Psoas muscle (tissue), 8 donors: ENCODE data around the gene FMR1. TPM values are rescaled to one million over a fixed set of nuclear protein-coding genes. Genes with fewer than 3 reads are reported as not detected.

Experiments used
- ATAC-seq, 4 donors: fragments of 200-7000 bp; cut with Tn5 transposase; one replicate each; pipeline ENCODE4 v1.9.1; 2020; ENCODE audit warnings: moderate library complexity in 3 of 4, mild to moderate bottlenecking in 2 of 4
- DNase-seq, 2 donors: peaks; one replicate each; pipeline ENCODE4 v3.0.0-alpha.2; 2020
- H3K27ac ChIP-seq: fragments of 200-600 bp; one replicate; pipeline ENCODE4 v1.8.0; 2022
- H3K27me3 ChIP-seq, 3 donors: fragments of 200-600 bp in 1 of 3; one replicate each; pipeline versions ENCODE4 v1.6.1 to v1.8.0; 2013 to 2022; ENCODE audit warnings: low read length in 2 of 3, mild to moderate bottlenecking in 2 of 3, moderate library complexity in 1 of 3; ENCODE audit not compliant: insufficient read depth in 3 of 3
- H3K36me3 ChIP-seq, 2 donors: fragments of 200-600 bp in 1 of 2; one replicate each; pipeline versions ENCODE4 v1.6.1 to v1.8.0; 2013 to 2022; ENCODE audit warnings: low read depth in 1 of 2, mild to moderate bottlenecking in 1 of 2, moderate library complexity in 1 of 2; ENCODE audit not compliant: insufficient read depth in 1 of 2
- H3K4me1 ChIP-seq: fragments of 200-600 bp; one replicate; pipeline ENCODE4 v1.8.0; 2022
- H3K4me3 ChIP-seq: fragments of 200-600 bp; one replicate; pipeline ENCODE4 v1.8.0; 2022; ENCODE audit warnings: mild to moderate bottlenecking
- H3K9me3 ChIP-seq: fragments of 200-600 bp; one replicate; pipeline ENCODE4 v1.8.0; 2022
- WGBS, 3 donors: extraction: QIAGEN DNeasy Blood & Tissue Kit; methylation state at CpG; one replicate each; pipeline versions ENCODE4 v1.1.6 to v1.1.7; 2013; 5-methylcytosine and 5-hydroxymethylcytosine counted together
- intact Hi-C, 2 donors: fragments of 100-400 bp; cut with DNase I; formaldehyde crosslinking; loops; one replicate each; pipeline versions ENCODE4 v1.11.0 to v1.14.2; 2022
- polyA plus RNA-seq, 3 donors: library from polyadenylated mRNA; stranded (reverse); fragments of 200-250 nt; gene quantifications; one replicate each; pipeline ENCODE4 v1.2.3, GENCODE V29; 2013
- total RNA-seq, 4 donors: library from RNA; stranded (reverse); fragmentation: NEBNext Ultra II Directional in 2 of 4; extraction: Animal tissue kit (Norgen Biotek cat#: 25700) in 2 of 4; gene quantifications; one replicate each; pipeline versions ENCODE4 v1.2.1 to v1.2.4, GENCODE V29; 2021 to 2023
- TF ChIP-seq, protein P1 (sequence below): fragments of 200-600 bp; IDR thresholded peaks from one replicate; pipeline ENCODE4 v1.8.0; 2022; ENCODE audit warnings: antibody characterized with exemption
- donor health status: healthy with polysubstance abuse.
- donor health status: DM: no; HTN: no; CAD: no; lungs with moderate emphysema.
- donor health status: Bipolar disorder and iron deficiency.
- donor health status: healthy.
- donor health status: DM: yes; HTN: yes; CAD: no.
- donor health status: DM: no; HTN: no; CAD: no.
- donor health status: DM: no; HTN: no; CAD: no.
- donor health status: DM: yes; HTN: yes; CAD: no.

The FMR1 gene
- total and polyA plus RNA-seq, 7 donors = 6.0 to 11.8 (median 10.5) TPM

DNA sequence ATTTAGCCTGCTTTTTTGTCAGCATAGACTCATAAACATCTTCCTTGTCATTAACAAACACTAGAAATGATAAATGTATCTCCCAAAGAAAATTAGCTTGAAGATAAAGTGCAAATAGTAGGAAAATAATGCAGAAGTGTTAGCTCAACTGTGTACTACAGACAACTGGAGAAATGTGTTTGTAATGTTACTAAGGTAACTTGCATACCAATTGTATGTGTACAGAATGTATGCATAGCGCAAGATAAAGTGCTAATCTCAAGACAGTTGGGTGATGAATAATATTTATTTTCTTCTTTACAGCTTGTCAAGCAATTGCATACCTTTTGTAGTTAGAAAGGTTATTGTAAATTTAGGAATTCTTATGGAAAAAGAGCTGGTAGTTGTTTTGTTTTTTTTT lies 22.1 kb downstream of the FMR1 start:
- Histone ChIP-seq H3K27ac (no peak overlapping the region), H3K4me3 (no peak overlapping the region), H3K4me1 (no peaks in the 10 kb centered on the region), H3K27me3 (no peaks in the 10 kb centered on the region), H3K9me3 (no peaks in the 10 kb centered on the region), H3K36me3 (peaks cover 3 to 66% of the 10 kb centered on the region in 2 donors)
- ATAC-seq = no peak
- WGBS, 3 donors = 87 to 100% (median 100%) methylated on average over 1 of the region's 1 CpG
- DNase-seq = no peak
- intact Hi-C loops = no loop called here
- TF ChIP-seq, protein P1, sequence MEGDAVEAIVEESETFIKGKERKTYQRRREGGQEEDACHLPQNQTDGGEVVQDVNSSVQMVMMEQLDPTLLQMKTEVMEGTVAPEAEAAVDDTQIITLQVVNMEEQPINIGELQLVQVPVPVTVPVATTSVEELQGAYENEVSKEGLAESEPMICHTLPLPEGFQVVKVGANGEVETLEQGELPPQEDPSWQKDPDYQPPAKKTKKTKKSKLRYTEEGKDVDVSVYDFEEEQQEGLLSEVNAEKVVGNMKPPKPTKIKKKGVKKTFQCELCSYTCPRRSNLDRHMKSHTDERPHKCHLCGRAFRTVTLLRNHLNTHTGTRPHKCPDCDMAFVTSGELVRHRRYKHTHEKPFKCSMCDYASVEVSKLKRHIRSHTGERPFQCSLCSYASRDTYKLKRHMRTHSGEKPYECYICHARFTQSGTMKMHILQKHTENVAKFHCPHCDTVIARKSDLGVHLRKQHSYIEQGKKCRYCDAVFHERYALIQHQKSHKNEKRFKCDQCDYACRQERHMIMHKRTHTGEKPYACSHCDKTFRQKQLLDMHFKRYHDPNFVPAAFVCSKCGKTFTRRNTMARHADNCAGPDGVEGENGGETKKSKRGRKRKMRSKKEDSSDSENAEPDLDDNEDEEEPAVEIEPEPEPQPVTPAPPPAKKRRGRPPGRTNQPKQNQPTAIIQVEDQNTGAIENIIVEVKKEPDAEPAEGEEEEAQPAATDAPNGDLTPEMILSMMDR = no peak

DNA sequence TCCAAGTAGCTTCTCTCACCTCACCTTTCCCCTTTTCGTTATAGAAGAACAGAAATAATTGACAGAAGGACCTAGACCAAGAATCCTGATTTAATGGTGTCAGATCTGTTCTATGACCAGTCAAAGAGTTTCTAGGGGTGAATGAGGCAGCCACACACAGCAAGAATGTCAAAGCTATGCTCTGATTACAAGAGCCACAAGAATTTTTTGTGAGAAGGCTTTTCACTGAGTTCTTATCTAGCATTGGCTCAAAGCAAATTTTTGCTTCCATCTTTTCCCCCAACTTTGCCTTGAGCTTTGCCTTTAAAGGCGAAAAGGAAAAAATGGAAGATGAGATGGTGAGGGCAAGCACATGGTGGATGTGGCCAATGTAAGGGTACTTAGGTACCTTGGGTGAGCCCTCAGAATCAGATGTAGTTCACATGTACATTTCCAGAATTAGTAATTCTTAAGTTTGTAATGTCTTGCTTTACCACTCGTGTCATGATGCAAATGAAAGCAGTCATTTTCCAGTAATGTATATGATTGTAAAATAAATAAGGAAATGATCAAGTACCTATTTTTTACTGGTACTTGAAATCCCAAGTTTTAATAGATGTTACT lies 23.5 kb downstream of the FMR1 start:
- H3K4me1 ChIP-seq = no peaks in the 10 kb centered on the region
- TF ChIP-seq, protein P1 = no peak
- ATAC-seq (no peak), DNase-seq (no peak)
- no peaks in the 10 kb centered on the region for H3K9me3 ChIP-seq
- peaks cover 4 to 58% of the 10 kb centered on the region in 2 donors for H3K36me3 ChIP-seq
- no peak overlapping the region for H3K27ac ChIP-seq
- H3K27me3 ChIP-seq = no peaks in the 10 kb centered on the region
- WGBS, 3 donors = 69 to 100% (median 95%) methylated on average over 3 of the region's 3 CpGs
- intact Hi-C loops = no loop called here
- H3K4me3 ChIP-seq = no peak overlapping the region

DNA sequence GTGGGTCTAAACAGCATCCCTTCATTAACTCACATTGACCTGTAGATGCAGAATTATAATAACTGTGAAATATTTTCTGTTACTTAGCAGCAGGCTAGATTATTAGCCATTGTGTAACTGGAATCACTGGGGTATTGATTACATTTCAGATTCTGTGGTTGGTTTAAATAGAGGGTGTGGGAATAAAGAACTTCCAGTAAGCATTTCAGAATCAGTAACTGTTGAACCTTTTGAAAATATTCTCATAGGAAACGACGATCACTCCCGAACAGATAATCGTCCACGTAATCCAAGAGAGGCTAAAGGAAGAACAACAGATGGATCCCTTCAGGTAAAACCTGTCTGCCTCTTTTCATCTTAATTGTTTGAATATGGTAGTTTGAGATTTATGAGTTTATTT lies 33.6 kb downstream of the FMR1 start:
- Histone ChIP-seq H3K27me3 (no peaks in the 10 kb centered on the region), H3K4me1 (no peaks in the 10 kb centered on the region), H3K27ac (no peak overlapping the region), H3K4me3 (no peak overlapping the region), H3K9me3 (no peaks in the 10 kb centered on the region), H3K36me3 (peaks cover 0 to 35% of the 10 kb centered on the region in 2 donors)
- 90 to 95% (median 95%) methylated on average over 5 of the region's 5 CpGs for WGBS, 3 donors
- intact Hi-C loops = no loop called here
- no peak for ATAC-seq
- TF ChIP-seq, protein P1 = no peak
- no peak for DNase-seq

DNA sequence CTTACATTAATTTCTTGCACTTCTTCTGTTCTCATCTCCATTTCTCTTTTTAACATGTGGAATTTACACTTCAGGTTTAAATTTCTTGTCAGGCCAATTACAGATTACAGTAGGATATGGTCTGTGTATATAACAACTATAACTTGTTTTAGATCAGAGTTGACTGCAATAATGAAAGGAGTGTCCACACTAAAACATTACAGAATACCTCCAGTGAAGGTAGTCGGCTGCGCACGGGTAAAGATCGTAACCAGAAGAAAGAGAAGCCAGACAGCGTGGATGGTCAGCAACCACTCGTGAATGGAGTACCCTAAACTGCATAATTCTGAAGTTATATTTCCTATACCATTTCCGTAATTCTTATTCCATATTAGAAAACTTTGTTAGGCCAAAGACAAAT lies 36.8 kb downstream of the FMR1 start:
- TF ChIP-seq, protein P1 = no peak
- Histone ChIP-seq H3K4me1 (no peaks in the 10 kb centered on the region), H3K27ac (no peak overlapping the region), H3K9me3 (no peaks in the 10 kb centered on the region), H3K27me3 (no peaks in the 10 kb centered on the region), H3K36me3 (peaks cover 0 to 20% of the 10 kb centered on the region in 2 donors), H3K4me3 (no peak overlapping the region)
- ATAC-seq (no peak), DNase-seq (no peak)
- 85 to 98% (median 94%) methylated on average over 7 of the region's 7 CpGs for WGBS, 3 donors
- intact Hi-C loops = no loop called here

DNA sequence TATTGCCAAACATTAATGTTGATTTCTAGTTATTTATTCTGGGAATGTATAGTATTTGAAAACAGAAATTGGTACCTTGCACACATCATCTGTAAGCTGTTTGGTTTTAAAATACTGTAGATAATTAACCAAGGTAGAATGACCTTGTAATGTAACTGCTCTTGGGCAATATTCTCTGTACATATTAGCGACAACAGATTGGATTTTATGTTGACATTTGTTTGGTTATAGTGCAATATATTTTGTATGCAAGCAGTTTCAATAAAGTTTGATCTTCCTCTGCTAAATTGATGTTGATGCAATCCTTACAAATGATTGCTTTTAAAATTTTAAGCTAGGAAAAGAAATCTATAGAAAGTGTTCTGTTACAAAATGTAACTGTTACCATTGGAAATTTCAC lies 38.6 kb downstream of the FMR1 start:
- TF ChIP-seq, protein P1 = no peak
- H3K4me3 ChIP-seq = no peak overlapping the region
- H3K27ac ChIP-seq = no peak overlapping the region
- H3K27me3 ChIP-seq = no peaks in the 10 kb centered on the region
- no peaks in the 10 kb centered on the region for H3K4me1 ChIP-seq
- H3K36me3 ChIP-seq = peaks cover 0 to 13% of the 10 kb centered on the region in 2 donors
- ATAC-seq = no peak
- DNase-seq = no peak
- intact Hi-C loops = no loop called here
- no peaks in the 10 kb centered on the region for H3K9me3 ChIP-seq
- 78 to 98% (median 96%) methylated on average over 1 of the region's 1 CpG for WGBS, 3 donors
